Sigmoid colon (tissue), 4 donors: ENCODE measurements around the gene SESN3.

Experiments
- EP300 ChIP-seq, 4 donors: sonication (generic); formaldehyde crosslinking; IDR thresholded peaks; one replicate each; pipeline ENCODE4 v1.6.1; 2017; ENCODE audit warnings: antibody characterized with exemption in 4 of 4
- POLR2A ChIP-seq, 2 donors: fragments of 450-650 bp; IDR thresholded peaks; one replicate each; pipeline ENCODE4 v1.6.1; 2016; ENCODE audit warnings: antibody characterized with exemption in 2 of 2, mild to moderate bottlenecking in 2 of 2, moderate library complexity in 2 of 2
- TF ChIP-seq, protein P1 (sequence below), 4 experiments: fragments of 450-650 bp in 3 of 4; fragments of 200-600 bp in 1 of 4; IDR thresholded peaks; one replicate each; pipeline ENCODE4 v1.5.1; 2016 to 2019; ENCODE audit warnings: antibody characterized with exemption in 4 of 4, mild to moderate bottlenecking in 3 of 4, moderate library complexity in 2 of 4

DNA sequence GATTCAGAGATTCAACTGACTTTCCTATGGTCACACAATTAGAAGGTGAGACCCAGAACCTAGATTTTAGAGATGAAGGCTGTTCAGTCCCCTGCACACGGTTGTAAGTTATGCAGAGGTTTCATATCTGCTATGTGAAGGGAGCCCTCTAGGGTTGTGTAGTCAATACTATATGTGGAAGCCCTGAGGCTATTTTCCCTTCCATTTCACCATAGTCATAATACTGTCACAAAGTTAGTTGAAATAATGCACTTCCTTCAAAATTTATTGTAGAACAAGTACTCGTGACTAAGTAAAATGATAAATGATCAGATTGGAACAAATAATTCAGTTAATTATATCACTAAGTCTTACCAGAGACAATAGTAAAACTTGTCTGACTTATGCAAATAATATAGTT, 92.6 kb downstream of the SESN3 start:
- TF ChIP-seq, protein P1, sequence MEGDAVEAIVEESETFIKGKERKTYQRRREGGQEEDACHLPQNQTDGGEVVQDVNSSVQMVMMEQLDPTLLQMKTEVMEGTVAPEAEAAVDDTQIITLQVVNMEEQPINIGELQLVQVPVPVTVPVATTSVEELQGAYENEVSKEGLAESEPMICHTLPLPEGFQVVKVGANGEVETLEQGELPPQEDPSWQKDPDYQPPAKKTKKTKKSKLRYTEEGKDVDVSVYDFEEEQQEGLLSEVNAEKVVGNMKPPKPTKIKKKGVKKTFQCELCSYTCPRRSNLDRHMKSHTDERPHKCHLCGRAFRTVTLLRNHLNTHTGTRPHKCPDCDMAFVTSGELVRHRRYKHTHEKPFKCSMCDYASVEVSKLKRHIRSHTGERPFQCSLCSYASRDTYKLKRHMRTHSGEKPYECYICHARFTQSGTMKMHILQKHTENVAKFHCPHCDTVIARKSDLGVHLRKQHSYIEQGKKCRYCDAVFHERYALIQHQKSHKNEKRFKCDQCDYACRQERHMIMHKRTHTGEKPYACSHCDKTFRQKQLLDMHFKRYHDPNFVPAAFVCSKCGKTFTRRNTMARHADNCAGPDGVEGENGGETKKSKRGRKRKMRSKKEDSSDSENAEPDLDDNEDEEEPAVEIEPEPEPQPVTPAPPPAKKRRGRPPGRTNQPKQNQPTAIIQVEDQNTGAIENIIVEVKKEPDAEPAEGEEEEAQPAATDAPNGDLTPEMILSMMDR (IDR thresholded peaks at IDR 0.05), result no peak
- TF ChIP-seq POLR2A (IDR thresholded peaks at IDR 0.05) (no peak), EP300 (IDR thresholded peaks at IDR 0.05) (no peak)
